ENCODE data around the gene PRSS48. TPM values are rescaled to one million over a fixed set of nuclear protein-coding genes. Genes with fewer than 3 reads are reported as not detected.
"Not testable (repeated sequence)": the region's sequence is repeated elsewhere in the genome, so short reads cannot be mapped to it uniquely, and the experiment has no call there.

PRSS48 gene
- total RNA-seq, 1 donor from 2014 or later: not detected

GRCh38 chr4:151267104-151267503, 9.9 kb upstream of the PRSS48 start:
- no peaks in the 10 kb centered on the region for H3K9me3 Mint-ChIP-seq
- H3K27ac Mint-ChIP-seq: no peak overlapping the region
- H3K4me1 Mint-ChIP-seq: peaks cover 6% of the 10 kb centered on the region
- peaks cover 9% of the 10 kb centered on the region for H3K36me3 Mint-ChIP-seq
- H3K4me3 Mint-ChIP-seq: no peak overlapping the region
- DNase-seq (ENCODE audit: low spot score in 2 of 2, unreplicated experiment in 2 of 2): no peak
- TF ChIP-seq, protein P1, sequence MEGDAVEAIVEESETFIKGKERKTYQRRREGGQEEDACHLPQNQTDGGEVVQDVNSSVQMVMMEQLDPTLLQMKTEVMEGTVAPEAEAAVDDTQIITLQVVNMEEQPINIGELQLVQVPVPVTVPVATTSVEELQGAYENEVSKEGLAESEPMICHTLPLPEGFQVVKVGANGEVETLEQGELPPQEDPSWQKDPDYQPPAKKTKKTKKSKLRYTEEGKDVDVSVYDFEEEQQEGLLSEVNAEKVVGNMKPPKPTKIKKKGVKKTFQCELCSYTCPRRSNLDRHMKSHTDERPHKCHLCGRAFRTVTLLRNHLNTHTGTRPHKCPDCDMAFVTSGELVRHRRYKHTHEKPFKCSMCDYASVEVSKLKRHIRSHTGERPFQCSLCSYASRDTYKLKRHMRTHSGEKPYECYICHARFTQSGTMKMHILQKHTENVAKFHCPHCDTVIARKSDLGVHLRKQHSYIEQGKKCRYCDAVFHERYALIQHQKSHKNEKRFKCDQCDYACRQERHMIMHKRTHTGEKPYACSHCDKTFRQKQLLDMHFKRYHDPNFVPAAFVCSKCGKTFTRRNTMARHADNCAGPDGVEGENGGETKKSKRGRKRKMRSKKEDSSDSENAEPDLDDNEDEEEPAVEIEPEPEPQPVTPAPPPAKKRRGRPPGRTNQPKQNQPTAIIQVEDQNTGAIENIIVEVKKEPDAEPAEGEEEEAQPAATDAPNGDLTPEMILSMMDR (IDR thresholded peaks at IDR 0.05; ENCODE audit: unreplicated experiment): no peak
- H3K27me3 Mint-ChIP-seq (ENCODE audit: low read depth): no peaks in the 10 kb centered on the region

DNA sequence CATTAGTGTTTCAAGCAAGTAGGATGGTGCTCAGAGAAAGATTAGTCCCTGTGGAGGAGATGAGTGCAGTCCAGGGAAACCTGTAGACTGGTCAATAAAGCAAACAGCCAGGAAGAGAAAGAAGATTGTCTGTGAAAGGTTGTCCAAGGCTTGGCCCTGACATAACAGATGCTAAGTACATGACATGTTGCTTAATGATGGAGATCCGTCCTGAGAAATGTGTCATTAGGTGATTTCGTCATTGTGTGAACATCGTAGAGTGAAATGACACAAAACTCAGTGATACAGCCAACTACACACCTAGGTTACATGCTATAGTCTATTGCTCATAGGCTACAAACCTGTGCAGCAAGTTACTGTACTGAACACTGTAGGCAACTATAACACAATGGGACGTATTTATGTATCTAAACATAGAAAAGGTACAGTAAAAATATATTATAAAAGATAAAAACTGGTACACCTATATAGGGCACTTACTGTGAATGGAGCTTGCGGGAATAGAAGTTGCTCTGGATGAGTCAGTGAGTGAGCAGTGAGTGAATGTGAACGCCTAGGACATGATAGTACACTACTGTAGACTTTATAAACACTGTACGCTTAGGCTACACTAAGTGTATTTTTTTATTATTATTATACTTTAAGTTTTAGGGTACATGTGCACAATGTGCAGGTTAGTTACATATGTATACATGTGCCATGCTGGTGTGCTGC, 9.0 kb upstream of the PRSS48 start:
- TF ChIP-seq, protein P1 (IDR thresholded peaks at IDR 0.05; ENCODE audit: unreplicated experiment): no peak
- no peak overlapping the region for H3K27ac Mint-ChIP-seq

GRCh38 chr4:151268905-151269304, 8.1 kb upstream of the PRSS48 start:
- DNase-seq (ENCODE audit: low spot score in 2 of 2, unreplicated experiment in 2 of 2); H3K9me3 Mint-ChIP-seq; H3K4me1 Mint-ChIP-seq; H3K4me3 Mint-ChIP-seq; H3K27ac Mint-ChIP-seq; H3K27me3 Mint-ChIP-seq (ENCODE audit: low read depth); H3K36me3 Mint-ChIP-seq: not testable (repeated sequence)

More for the DNA sequence above, 9.0 kb upstream of the PRSS48 start:
- Mint-ChIP-seq H3K4me3 (no peak overlapping the region), H3K27me3 (ENCODE audit: low read depth) (no peaks in the 10 kb centered on the region), H3K36me3 (peaks cover 9% of the 10 kb centered on the region), H3K9me3 (no peaks in the 10 kb centered on the region), H3K4me1 (peaks cover 5% of the 10 kb centered on the region)
- no peak for DNase-seq (ENCODE audit: low spot score in 2 of 2, unreplicated experiment in 2 of 2)

DNA sequence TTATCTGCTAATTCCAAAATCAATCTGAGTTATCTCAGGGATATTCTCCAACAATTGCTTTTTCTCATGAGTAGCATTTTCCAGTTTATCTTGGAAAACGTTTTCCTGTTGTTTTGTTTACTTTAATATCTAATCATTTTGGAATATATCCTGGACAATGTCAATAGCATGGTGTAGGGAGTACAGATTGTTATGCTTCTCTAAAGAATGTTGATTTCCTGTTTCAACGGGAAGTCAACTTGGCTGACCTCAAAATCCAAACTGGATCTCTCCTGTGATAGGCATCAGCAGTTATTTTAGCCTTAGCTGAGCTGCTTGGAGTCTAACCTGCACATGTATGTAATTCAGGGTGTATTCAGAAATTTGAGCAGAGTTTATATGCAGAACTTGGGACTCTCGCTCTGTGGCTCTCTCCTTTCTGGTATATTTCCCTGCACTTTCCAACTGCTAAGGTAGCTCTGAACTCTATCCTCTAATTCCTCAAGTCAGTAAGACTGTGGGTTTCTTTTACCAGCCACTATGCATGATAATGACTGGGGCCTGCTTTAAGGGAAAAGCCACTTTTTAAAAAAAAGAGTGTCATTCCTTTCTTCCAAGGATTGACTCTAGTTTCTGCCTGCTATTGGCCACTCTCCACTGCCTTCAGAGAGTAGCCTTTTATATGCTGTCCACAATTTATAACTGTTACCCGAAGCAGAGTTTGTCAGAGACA, 7.7 kb downstream of the PRSS48 start:
- no peak for DNase-seq (ENCODE audit: low spot score in 2 of 2, unreplicated experiment in 2 of 2)
- Mint-ChIP-seq H3K27me3 (ENCODE audit: low read depth) (no peaks in the 10 kb centered on the region), H3K36me3 (peaks cover 20% of the 10 kb centered on the region), H3K27ac (no peak overlapping the region), H3K9me3 (peaks cover 23% of the 10 kb centered on the region), H3K4me1 (peaks cover 7% of the 10 kb centered on the region), H3K4me3 (no peak overlapping the region)
- TF ChIP-seq, protein P1 (IDR thresholded peaks at IDR 0.05; ENCODE audit: unreplicated experiment): no peak

- no peak for DNase-seq (ENCODE audit: low spot score in 2 of 2, unreplicated experiment in 2 of 2)
- H3K4me1 Mint-ChIP-seq: no peaks in the 10 kb centered on the region
- H3K4me3 Mint-ChIP-seq: no peak overlapping the region
- H3K36me3 Mint-ChIP-seq: peaks cover 33% of the 10 kb centered on the region
- no peaks in the 10 kb centered on the region for H3K27me3 Mint-ChIP-seq (ENCODE audit: low read depth)
- no peak overlapping the region for H3K27ac Mint-ChIP-seq
- TF ChIP-seq, protein P1 (IDR thresholded peaks at IDR 0.05; ENCODE audit: unreplicated experiment): no peak
- H3K9me3 Mint-ChIP-seq: peaks cover 33% of the 10 kb centered on the region
Measured at GRCh38 chr4:151287409-151287808, 10.4 kb downstream of the PRSS48 start.

DNA sequence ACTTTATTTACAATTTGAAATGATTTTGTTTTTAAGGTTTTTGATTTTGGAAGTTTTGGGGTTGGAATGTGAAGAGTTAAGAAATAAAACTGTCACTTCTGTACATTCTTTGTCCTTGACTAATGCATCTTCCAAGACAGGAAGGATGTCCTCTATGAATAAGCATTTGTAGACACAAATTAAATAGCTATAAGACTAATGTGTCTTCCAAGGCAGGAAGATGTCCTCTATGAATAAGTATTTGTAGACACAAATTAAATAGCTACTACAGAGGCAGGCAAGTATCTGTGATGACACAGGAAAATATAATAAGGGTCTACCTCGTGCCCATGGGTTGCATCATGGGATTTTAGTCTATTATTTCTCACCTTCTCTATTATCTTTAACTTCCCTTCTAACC, 14.5 kb downstream of the PRSS48 start:
- Mint-ChIP-seq H3K27ac (no peak overlapping the region), H3K27me3 (ENCODE audit: low read depth) (no peaks in the 10 kb centered on the region), H3K9me3 (peaks cover 9% of the 10 kb centered on the region), H3K4me1 (peaks cover 2% of the 10 kb centered on the region), H3K36me3 (peaks cover 18% of the 10 kb centered on the region), H3K4me3 (no peak overlapping the region)
- no peak for DNase-seq (ENCODE audit: low spot score in 2 of 2, unreplicated experiment in 2 of 2)
- TF ChIP-seq, protein P1 (IDR thresholded peaks at IDR 0.05; ENCODE audit: unreplicated experiment): no peak
